HCT116 (cell line): ENCODE measurements around the gene HES5. TPM values are rescaled to one million over a fixed set of nuclear protein-coding genes. Genes with fewer than 3 reads are reported as not detected.

Experiments
- ATAC-seq: fragments of 200-7000 bp; cut with Tn5 transposase; 2 replicates; pipeline ENCODE4 v1.9.1; 2020; ENCODE audit warnings: mild to moderate bottlenecking, moderate library complexity
- BruUV-seq: library from RNA; stranded (reverse); fragments of 400-500 nt; replicated peaks from 2 replicates; lab custom pipeline; 2021; lab: Mats Ljungman, UMichigan
- CTCF ChIA-PET: fragments of 300-600 bp; sonication (Branson Sonifier 250); formaldehyde crosslinking; loops from one replicate; lab custom pipeline; 2021; ENCODE audit warnings: antibody characterized with exemption; lab: Charles Lee
- POLR2A ChIA-PET: fragments of 300-600, 350-600 bp; sonication (Branson Sonifier 250); formaldehyde crosslinking; loops from one replicate; lab custom pipeline; 2021; ENCODE audit warnings: antibody characterized with exemption; lab: Charles Lee
- RAD21 ChIA-PET, 2 experiments: fragments of 300-600 bp; sonication (Branson Sonifier 250); formaldehyde crosslinking; loops; one replicate each; lab custom pipeline; 2023; ENCODE audit warnings: low total read pairs in 2 of 2; ENCODE audit not compliant: uncharacterized antibody in 2 of 2, unreplicated experiment in 2 of 2, low non-redundant PET in 1 of 2; lab: Charles Lee
- DNase-seq: peaks from one replicate; pipeline ENCODE4 v3.0.0-alpha.2; 2010; ENCODE audit warnings: low read depth, low spot score
- H2AFZ ChIP-seq: fragments of 200-600 bp; shearing (Covaris generic), sonication (generic); 2 replicates; pipeline ENCODE4 v1.6.1; 2017; ENCODE audit warnings: low read depth, mixed run types, mixed read lengths, antibody characterized with exemption, low read length; ENCODE audit not compliant: poor library complexity, severe bottlenecking
- H3K27ac ChIP-seq: 2 replicates; pipeline ENCODE4 v1.5.1; 2012; ENCODE audit warnings: low read depth, low read length
- H3K27me3 ChIP-seq: fragments of 200-600 bp; sonication (generic); 2 replicates; pipeline ENCODE4 v1.6.1; 2016; ENCODE audit warnings: mixed run types, low read length, mixed read lengths; ENCODE audit not compliant: insufficient read depth
- H3K36me3 ChIP-seq, 2 experiments: fragments of 200-500 bp in 1 of 2; fragments of 200-600 bp in 1 of 2; sonication (Bioruptor generic) in 1 of 2; sonication (generic) in 1 of 2; 2 replicates each; pipeline versions ENCODE4 v1.5.1 to v1.6.1; 2014 to 2016; ENCODE audit warnings: low read length in 2 of 2, inconsistent platforms in 1 of 2, mixed read lengths in 1 of 2, mixed run types in 1 of 2; ENCODE audit not compliant: insufficient read depth in 2 of 2, control insufficient read depth in 1 of 2
- H3K4me1 ChIP-seq, 2 experiments: fragments of 200-600 bp in 1 of 2; sonication (generic) in 1 of 2; 2 replicates each; pipeline versions ENCODE4 v1.5.1 to v1.6.1; 2012 to 2017; ENCODE audit warnings: low read length in 2 of 2, inconsistent platforms in 1 of 2, mild to moderate bottlenecking in 1 of 2, mixed read lengths in 1 of 2, mixed run types in 1 of 2, moderate library complexity in 1 of 2; ENCODE audit not compliant: insufficient read depth in 2 of 2, control insufficient read depth in 1 of 2
- H3K4me2 ChIP-seq: fragments of 200-600 bp; sonication (generic); 2 replicates; pipeline ENCODE4 v1.6.1; 2017; ENCODE audit warnings: mixed run types, low read length, mixed read lengths
- H3K4me3 ChIP-seq, 2 experiments: fragments of 200-600 bp in 1 of 2; sonication (generic) in 1 of 2; replicated peaks in 1 of 2; 2 replicates each; pipeline ENCODE4 v1.5.1; 2011 to 2016; ENCODE audit warnings: low read length in 2 of 2, control low read depth in 1 of 2, low read depth in 1 of 2, mild to moderate bottlenecking in 1 of 2, mixed read lengths in 1 of 2, mixed run types in 1 of 2
- H3K79me2 ChIP-seq: fragments of 200-600 bp; sonication (generic); 2 replicates; pipeline ENCODE4 v1.6.1; 2017; ENCODE audit warnings: mild to moderate bottlenecking, mixed run types, low read length, moderate library complexity, mixed read lengths; ENCODE audit not compliant: insufficient read depth
- H3K9ac ChIP-seq: fragments of 200-600 bp; sonication (generic); 2 replicates; pipeline ENCODE4 v1.6.1; 2016; ENCODE audit warnings: low read length, mixed read lengths
- H3K9me2 ChIP-seq: fragments of 200-600 bp; sonication (generic), shearing (Covaris generic); 2 replicates; pipeline ENCODE4 v1.6.1; 2017; ENCODE audit warnings: mixed run types, mild to moderate bottlenecking, moderate library complexity; ENCODE audit not compliant: insufficient read depth
- H3K9me3 ChIP-seq, 2 experiments: fragments of 200-500 bp in 1 of 2; fragments of 200-600 bp in 1 of 2; sonication (Bioruptor generic) in 1 of 2; sonication (generic) in 1 of 2; 2 replicates each; pipeline ENCODE4 v1.6.1; 2014 to 2017; ENCODE audit warnings: low read length in 2 of 2, mixed read lengths in 2 of 2, inconsistent platforms in 1 of 2, low read depth in 1 of 2, mild to moderate bottlenecking in 1 of 2, mixed run types in 1 of 2, moderate library complexity in 1 of 2; ENCODE audit not compliant: control insufficient read depth in 1 of 2, insufficient read depth in 1 of 2
- H4K20me1 ChIP-seq: fragments of 200-600 bp; sonication (generic), shearing (Covaris generic); 2 replicates; pipeline ENCODE4 v1.6.1; 2017; ENCODE audit warnings: mixed run types, mild to moderate bottlenecking, moderate library complexity; ENCODE audit not compliant: insufficient read depth
- ATF3 ChIP-seq: IDR thresholded peaks from 2 replicates; pipeline ENCODE4 v1.6.1; 2012
- CBX3 ChIP-seq: IDR thresholded peaks from 2 replicates; pipeline ENCODE4 v1.6.1; 2012; ENCODE audit warnings: low read depth
- CEBPB ChIP-seq: IDR thresholded peaks from 2 replicates; pipeline ENCODE4 v1.6.1; 2012; ENCODE audit warnings: low read depth
- CTCF ChIP-seq, 3 experiments: fragments of 200-600 bp in 1 of 3; sonication (generic) in 1 of 3; IDR thresholded peaks in 2 of 3; conservative IDR thresholded peaks in 1 of 3; 2 replicates each; pipeline ENCODE4 v1.5.1; 2012 to 2017; ENCODE audit warnings: low read depth in 2 of 3, low read length in 2 of 3, antibody characterized with exemption in 1 of 3, borderline replicate concordance in 1 of 3, control low read depth in 1 of 3, mild to moderate bottlenecking in 1 of 3, mixed read lengths in 1 of 3, mixed run types in 1 of 3, moderate library complexity in 1 of 3; ENCODE audit not compliant: insufficient read depth in 1 of 3
- EGR1 ChIP-seq: IDR thresholded peaks from 2 replicates; pipeline ENCODE4 v1.6.1; 2012; ENCODE audit warnings: low read depth
- ELF1 ChIP-seq: IDR thresholded peaks from 2 replicates; pipeline ENCODE4 v1.6.1; 2012; ENCODE audit warnings: low read depth, borderline replicate concordance
- EZH2 ChIP-seq: fragments of 200-600 bp; sonication (generic); IDR thresholded peaks from 2 replicates; pipeline ENCODE4 v1.6.1; 2017; ENCODE audit warnings: antibody characterized with exemption, mixed run types
- EZH2phosphoT487 ChIP-seq: fragments of 200-600 bp; IDR thresholded peaks from 2 replicates; pipeline ENCODE4 v1.6.1; 2018; ENCODE audit warnings: antibody characterized with exemption, borderline replicate concordance
- FOSL1 ChIP-seq: IDR thresholded peaks from 2 replicates; pipeline ENCODE4 v1.6.1; 2012; ENCODE audit warnings: low read depth
- MAX ChIP-seq: IDR thresholded peaks from 2 replicates; pipeline ENCODE4 v1.6.1; 2012
- POLR2AphosphoS5 ChIP-seq: IDR thresholded peaks from 2 replicates; pipeline ENCODE4 v1.6.1; 2011; ENCODE audit warnings: mild to moderate bottlenecking, low read depth, low read length, moderate library complexity
- RAD21 ChIP-seq: IDR thresholded peaks from 2 replicates; pipeline ENCODE4 v1.6.1; 2012; ENCODE audit warnings: low read depth, mild to moderate bottlenecking
- SIN3A ChIP-seq: IDR thresholded peaks from 2 replicates; pipeline ENCODE4 v1.6.1; 2012; ENCODE audit warnings: low read depth
- SP1 ChIP-seq: IDR thresholded peaks from 2 replicates; pipeline ENCODE4 v1.6.1; 2012; ENCODE audit warnings: low read depth
- TCF7L2 ChIP-seq: IDR thresholded peaks from 2 replicates; pipeline ENCODE4 v1.7.0; 2011; ENCODE audit warnings: borderline replicate concordance, inconsistent platforms; ENCODE audit not compliant: insufficient read depth, insufficient read length; ENCODE audit errors: extremely low read depth
- ZBTB33 ChIP-seq: IDR thresholded peaks from 2 replicates; pipeline ENCODE4 v1.6.1; 2011; ENCODE audit warnings: mild to moderate bottlenecking, low read length, moderate library complexity; ENCODE audit not compliant: insufficient replicate concordance; ENCODE audit errors: extremely low read depth
- ZFX ChIP-seq: fragments of 450-650 bp; IDR thresholded peaks from 2 replicates; pipeline ENCODE4 v1.6.1; 2017
- ZNF274 ChIP-seq: fragments of 200-500 bp; sonication (Bioruptor generic); IDR thresholded peaks from 2 replicates; pipeline ENCODE4 v1.6.1; 2014; ENCODE audit warnings: mild to moderate bottlenecking, low read depth, low read length, inconsistent platforms
- intact Hi-C: fragments of 100-400 bp; cut with micrococcal nuclease; formaldehyde crosslinking; loops from 2 replicates; pipeline ENCODE4 v1.10.0; 2022
- total RNA-seq: library from RNA; stranded (reverse); gene quantifications from one replicate; pipeline ENCODE4 v1.2.1, GENCODE V29; 2021; ENCODE audit not compliant: unreplicated experiment

The HES5 gene
- total RNA-seq, 1 experiment from 2014 or later = not detected

GRCh38 chr1:2558861-2559260, 28.8 kb upstream of the HES5 start:
- RAD21 ChIA-PET = interaction anchor here in 1 of 2 experiments (0.8 kb wide), 1 partner anchor 27 kb away, joined by 3 read pairs; no protein-coding TSS in a partner anchor
- Histone ChIP-seq H3K9me2 (no peaks in the 10 kb centered on the region), H4K20me1 (no peaks in the 10 kb centered on the region), H3K36me3 (no peaks in the 10 kb centered on the region), H3K79me2 (no peaks in the 10 kb centered on the region), H3K27ac (no peak overlapping the region), H3K9ac (no peak overlapping the region), H3K4me1 (no peaks in the 10 kb centered on the region), H3K27me3 (no peaks in the 10 kb centered on the region), H2AFZ (no peak overlapping the region), H3K9me3 (no peaks in the 10 kb centered on the region), H3K4me2 (no peak overlapping the region), H3K4me3 (no peak overlapping the region)
- ATAC-seq = no peak
- TF ChIP-seq RAD21 = no peak
- no peak for TF ChIP-seq CBX3
- TF ChIP-seq EZH2phosphoT487 = no peak
- TF ChIP-seq EGR1 = no peak
- no peak for TF ChIP-seq FOSL1
- no peak for TF ChIP-seq SP1
- TF ChIP-seq CEBPB = no peak
- TF ChIP-seq SIN3A = no peak
- no peak for TF ChIP-seq CTCF (IDR thresholded peaks at IDR 0.05 in 2 of 3, conservative IDR thresholded peaks at IDR 0.05 in 1 of 3; ENCODE audit: borderline replicate concordance in 1 of 3, insufficient read depth in 1 of 3, low read depth in 2 of 3, low read length in 2 of 3)
- TF ChIP-seq EZH2 = no peak
- TF ChIP-seq ZNF274 = no peak
- no peak for TF ChIP-seq TCF7L2
- no peak for TF ChIP-seq ATF3
- no peak for TF ChIP-seq MAX
- no peak for TF ChIP-seq ZBTB33
- TF ChIP-seq POLR2AphosphoS5 = no peak
- no peak for TF ChIP-seq ZFX
- TF ChIP-seq ELF1 = no peak
- POLR2A ChIA-PET = no interaction called here
- DNase-seq = no peak
- no TSS peak for BruUV-seq
- CTCF ChIA-PET = no interaction called here
- intact Hi-C loops = no loop called here
